Right ventricle myocardium superior (tissue), 1 donor: ENCODE data around the gene PPY. TPM values are rescaled to one million over a fixed set of nuclear protein-coding genes. Genes with fewer than 3 reads are reported as not detected.

Experiments used
- ATAC-seq: fragments of 200-7000 bp; cut with Tn5 transposase; one replicate; pipeline ENCODE4 v1.9.1; 2020; ENCODE audit warnings: mild to moderate bottlenecking; ENCODE audit not compliant: poor library complexity
- DNase-seq: peaks from one replicate; pipeline ENCODE4 v3.0.0-alpha.2; 2020
- intact Hi-C: fragments of 100-400 bp; cut with DNase I; formaldehyde crosslinking; loops from one replicate; pipeline ENCODE4 v1.11.2; 2022
- total RNA-seq: library from RNA; stranded (reverse); fragmentation: NEBNext Ultra II Directional; extraction: Animal tissue kit (Norgen Biotek cat#: 25700); gene quantifications from one replicate; pipeline ENCODE4 v1.2.1, GENCODE V29; 2021
- donor health status: DM: no; HTN: yes; CAD: no; lungs with severe emphysema.

The PPY gene
- total RNA-seq, 1 donor from 2014 or later, result not detected

GRCh38 chr17:43891851-43892646 lies 50.2 kb downstream of the PPY start:
- intact Hi-C loops, result no loop called here
- ATAC-seq (no peak), DNase-seq (no peak)

Other genes with a start within 250 kb of the PPY start
- gene SOST, start 183.7 kb downstream of the PPY start, total RNA-seq, result not detected
- gene DUSP3, start 163.5 kb downstream of the PPY start, total RNA-seq, result 224 TPM
- gene CFAP97D1, start 162.0 kb downstream of the PPY start, total RNA-seq, result not detected
- gene MPP3, start 109.3 kb downstream of the PPY start, total RNA-seq, result 48.5 TPM
- 17.5 TPM for gene CD300LG, start 95.3 kb downstream of the PPY start, total RNA-seq
- gene MPP2, start 34.9 kb downstream of the PPY start, total RNA-seq, result 17.1 TPM
- not detected for gene PYY, start 11.5 kb upstream of the PPY start, total RNA-seq
- gene NAGS, start 62.1 kb upstream of the PPY start, total RNA-seq, result 0.54 TPM
- 21.3 TPM for gene TMEM101, start 72.5 kb upstream of the PPY start, total RNA-seq
- 46.1 TPM for gene LSM12, start 124.2 kb upstream of the PPY start, total RNA-seq
- gene G6PC3, start 128.3 kb upstream of the PPY start, total RNA-seq, result 26.0 TPM
- gene HDAC5, start 181.2 kb upstream of the PPY start, total RNA-seq, result 67.7 TPM
- gene HROB, start 199.5 kb upstream of the PPY start, total RNA-seq, result 0.59 TPM
- gene ASB16, start 228.2 kb upstream of the PPY start, total RNA-seq, result 14.8 TPM
- 19.6 TPM for gene TMUB2, start 244.5 kb upstream of the PPY start, total RNA-seq